H9 (cell line): ENCODE results near the gene KIAA1586. TPM values are rescaled to one million over a fixed set of nuclear protein-coding genes. Genes with fewer than 3 reads are reported as not detected.
A peak's percentile ranks its signal among the peaks of the same experiment; 100 is the strongest.
"Not testable (repeated sequence)": the region's sequence is repeated elsewhere in the genome, so short reads cannot be mapped to it uniquely, and the experiment has no call there.

Source experiments
- DNase-seq: peaks from one replicate; pipeline ENCODE4 v3.0.0-alpha.2; 2017
- H2AFZ ChIP-seq: one replicate; pipeline ENCODE4 v1.6.1; 2013; ENCODE audit warnings: mild to moderate bottlenecking, low read length, control low read depth, moderate library complexity
- H2AK5ac ChIP-seq: 2 replicates; pipeline ENCODE4 v1.6.1; 2013; ENCODE audit warnings: low read length, control low read depth, mixed read lengths; ENCODE audit not compliant: insufficient read length
- H2BK120ac ChIP-seq: one replicate; pipeline ENCODE4 v1.6.1; 2013; ENCODE audit warnings: low read depth, mild to moderate bottlenecking, low read length, control low read depth, inconsistent platforms; ENCODE audit not compliant: poor library complexity, severe bottlenecking
- H2BK12ac ChIP-seq: 2 replicates; pipeline ENCODE4 v1.6.1; 2013; ENCODE audit warnings: low read length, control low read depth, mixed read lengths, low read depth; ENCODE audit not compliant: insufficient read length
- H2BK15ac ChIP-seq: 2 replicates; pipeline ENCODE4 v1.6.1; 2013; ENCODE audit warnings: low read depth, low read length, control low read depth
- H2BK20ac ChIP-seq: one replicate; pipeline ENCODE4 v1.6.1; 2013; ENCODE audit warnings: low read depth, mild to moderate bottlenecking, low read length, control low read depth, inconsistent platforms; ENCODE audit not compliant: poor library complexity, severe bottlenecking
- H2BK5ac ChIP-seq: 2 replicates; pipeline ENCODE4 v1.6.1; 2013; ENCODE audit warnings: low read length, control low read depth, mixed read lengths; ENCODE audit not compliant: insufficient read length
- H3K14ac ChIP-seq: 2 replicates; pipeline ENCODE4 v1.6.1; 2013; ENCODE audit warnings: low read length, control low read depth; ENCODE audit not compliant: insufficient read depth
- H3K18ac ChIP-seq: 2 replicates; pipeline ENCODE4 v1.6.1; 2013; ENCODE audit warnings: low read depth, mild to moderate bottlenecking, mixed read lengths, low read length, control low read depth; ENCODE audit not compliant: insufficient read length
- H3K23ac ChIP-seq: 2 replicates; pipeline ENCODE4 v1.6.1; 2013; ENCODE audit warnings: low read length, control low read depth, mixed read lengths, low read depth; ENCODE audit not compliant: insufficient read length
- H3K23me2 ChIP-seq: 2 replicates; pipeline ENCODE4 v1.6.1; 2013; ENCODE audit warnings: low read depth, mild to moderate bottlenecking, mixed read lengths, low read length, control low read depth; ENCODE audit not compliant: insufficient read length, poor library complexity, severe bottlenecking
- H3K27ac ChIP-seq: 2 replicates; pipeline ENCODE4 v1.5.1; 2013; ENCODE audit warnings: low read length, control low read depth, mixed read lengths, low read depth; ENCODE audit not compliant: insufficient read length
- H3K27me3 ChIP-seq: 2 replicates; pipeline ENCODE4 v1.6.1; 2013; ENCODE audit warnings: low read length, control low read depth, inconsistent platforms; ENCODE audit not compliant: insufficient read depth
- H3K4ac ChIP-seq: 2 replicates; pipeline ENCODE4 v1.6.1; 2013; ENCODE audit warnings: low read depth, mild to moderate bottlenecking, control low read depth, inconsistent platforms, low read length, moderate library complexity
- H3K4me1 ChIP-seq: 2 replicates; pipeline ENCODE4 v1.6.1; 2013; ENCODE audit warnings: low read length, control low read depth, inconsistent platforms; ENCODE audit not compliant: insufficient read depth
- H3K4me2 ChIP-seq: 2 replicates; pipeline ENCODE4 v1.6.1; 2013; ENCODE audit warnings: low read length, control low read depth, mixed read lengths; ENCODE audit not compliant: insufficient read length, insufficient read depth
- H3K56ac ChIP-seq: 2 replicates; pipeline ENCODE4 v1.6.1; 2013; ENCODE audit warnings: low read depth, mild to moderate bottlenecking, mixed read lengths, low read length, control low read depth; ENCODE audit not compliant: insufficient read length
- H3K79me1 ChIP-seq: 2 replicates; pipeline ENCODE4 v1.6.1; 2013; ENCODE audit warnings: low read depth, mild to moderate bottlenecking, moderate library complexity, low read length, control low read depth, inconsistent platforms; ENCODE audit not compliant: insufficient read depth, poor library complexity, severe bottlenecking
- H3K79me2 ChIP-seq: 2 replicates; pipeline ENCODE4 v1.6.1; 2013; ENCODE audit warnings: low read length, control low read depth, inconsistent platforms; ENCODE audit not compliant: insufficient read depth
- H3K9ac ChIP-seq: 2 replicates; pipeline ENCODE4 v1.6.1; 2013; ENCODE audit warnings: low read length, control low read depth, mixed read lengths; ENCODE audit not compliant: insufficient read length; ENCODE audit errors: extremely low read depth
- H3K9me3 ChIP-seq: one replicate; pipeline ENCODE4 v1.6.1; 2013; ENCODE audit warnings: low read depth, low read length, inconsistent platforms; ENCODE audit not compliant: control insufficient read depth
- H3T11ph ChIP-seq: one replicate; pipeline ENCODE4 v1.6.1; 2013; ENCODE audit warnings: mild to moderate bottlenecking, low read length, control low read depth, inconsistent platforms
- H4K20me1 ChIP-seq: one replicate; pipeline ENCODE4 v1.6.1; 2013; ENCODE audit not compliant: control insufficient read depth, insufficient read length, insufficient read depth
- H4K5ac ChIP-seq: 2 replicates; pipeline ENCODE4 v1.6.1; 2013; ENCODE audit warnings: low read depth, mild to moderate bottlenecking, mixed read lengths, low read length, control low read depth; ENCODE audit not compliant: insufficient read length
- H4K8ac ChIP-seq: replicated peaks from 2 replicates; pipeline ENCODE4 v1.6.1; 2013; ENCODE audit warnings: low read length, control low read depth, mixed read lengths, low read depth; ENCODE audit not compliant: insufficient read length
- H4K91ac ChIP-seq: 2 replicates; pipeline ENCODE4 v1.6.1; 2013; ENCODE audit warnings: low read depth, mild to moderate bottlenecking, moderate library complexity, mixed read lengths, low read length, control low read depth; ENCODE audit not compliant: insufficient read length
- H3K27ac Mint-ChIP-seq, 3 experiments: 2 replicates in 2 of 3; 3 replicates in 1 of 3; pipeline ENCODE4 v1.8.0; 2020 to 2021; ENCODE audit warnings: mixed read lengths in 3 of 3, mild to moderate bottlenecking in 1 of 3, moderate library complexity in 1 of 3
- H3K27me3 Mint-ChIP-seq: 2 replicates; pipeline ENCODE4 v1.8.0; 2021; ENCODE audit warnings: low read depth, mild to moderate bottlenecking, moderate library complexity, mixed read lengths
- H3K36me3 Mint-ChIP-seq, 3 experiments: 2 replicates in 2 of 3; 3 replicates in 1 of 3; pipeline ENCODE4 v1.8.0; 2020 to 2021; ENCODE audit warnings: low read depth in 3 of 3, mixed read lengths in 3 of 3; ENCODE audit not compliant: insufficient read depth in 1 of 3
- H3K4me1 Mint-ChIP-seq, 2 experiments: 2 replicates each; pipeline ENCODE4 v1.8.0; 2020; ENCODE audit warnings: mixed read lengths in 2 of 2
- H3K4me3 Mint-ChIP-seq, 2 experiments: 2 replicates in 1 of 2; 3 replicates in 1 of 2; pipeline ENCODE4 v1.8.0; 2020 to 2021; ENCODE audit warnings: mild to moderate bottlenecking in 2 of 2, mixed read lengths in 2 of 2, moderate library complexity in 1 of 2
- H3K9me3 Mint-ChIP-seq, 2 experiments: 2 replicates in 1 of 2; 3 replicates in 1 of 2; pipeline ENCODE4 v1.8.0; 2020; ENCODE audit warnings: mild to moderate bottlenecking in 2 of 2, mixed read lengths in 2 of 2, moderate library complexity in 1 of 2
- WGBS: extraction: QIAGEN DNeasy Blood & Tissue Kit; methylation state at CpG from one replicate; pipeline ENCODE4 v1.1.7; 2013; ENCODE audit warnings: missing lambda C conversion rate, low lambda C conversion rate, mixed read lengths; ENCODE audit not compliant: insufficient read length; ENCODE audit errors: extremely low coverage; 5-methylcytosine and 5-hydroxymethylcytosine counted together
- long read RNA-seq: library from polyadenylated mRNA; unstranded; transcript quantifications from one replicate; pipeline ENCODE4 v2.0.0, GENCODE V29; 2020
- total RNA-seq: library from RNA; stranded (reverse); gene quantifications from 2 replicates; pipeline ENCODE4 v1.2.1, GENCODE V29; 2021

KIAA1586 gene
- total RNA-seq = 33.3 and 37.6 TPM in 2 replicates
- long read RNA-seq, transcript KIAA1586-203 (3 exons, 2,883 nt) = minor isoform, 8 of 151 reads
- long read RNA-seq, transcript KIAA1586-201 (4 exons, 2,933 nt) = major isoform, 130 of 151 reads
- long read RNA-seq, partial matches to known transcripts = 7 of 151 reads
- long read RNA-seq, other reads (novel, unspliced or antisense) = 6 of 151 reads

- not testable (repeated sequence) for H3K9me3 Mint-ChIP-seq, H4K20me1 ChIP-seq, H3K27me3 ChIP-seq, H3K27ac ChIP-seq, H3K56ac ChIP-seq, H3K23ac ChIP-seq, H4K91ac ChIP-seq, H2BK5ac ChIP-seq, H2BK20ac ChIP-seq, H3K79me1 ChIP-seq, H3K9me3 ChIP-seq, H2AFZ ChIP-seq, H2BK12ac ChIP-seq, H2BK120ac ChIP-seq, H3K4me1 ChIP-seq, H2BK15ac ChIP-seq, H4K5ac ChIP-seq, H3K23me2 ChIP-seq, H4K8ac ChIP-seq, H3K4ac ChIP-seq, H3K79me2 ChIP-seq, H2AK5ac ChIP-seq, H3T11ph ChIP-seq
- peak within 1 kb of the TSS; percentile 59 for H3K18ac ChIP-seq
- peak within 1 kb of the TSS; percentile 39 for H3K9ac ChIP-seq
- H3K27me3 Mint-ChIP-seq = peaks cover 13% of the 10 kb centered on the region
- peak within 1 kb of the TSS; percentile 88; the same call in 1 of the 2 replicates for H3K14ac ChIP-seq
- H3K36me3 Mint-ChIP-seq = peaks cover 12 to 35% (median 34%) of the 10 kb centered on the region in 3 experiments
- no CpG with 5 or more reads among the region's 78 CpGs for WGBS
- H3K4me1 Mint-ChIP-seq = peaks cover 16 to 18% of the 10 kb centered on the region in 2 experiments
- peak; percentile 88 for DNase-seq
- H3K4me2 ChIP-seq = peak within 1 kb of the TSS; percentile 54
- H3K27ac Mint-ChIP-seq = peak within 1 kb of the TSS in 2 of 3 experiments; percentile 73 to 94; a peak in 4 of 7 replicates
- H3K4me3 Mint-ChIP-seq = peak within 1 kb of the TSS; percentile 88 to 93
Observed at GRCh38 chr6:57046332-57047256, at the start of gene KIAA1586. Gene KIAA1586, plus strand, starts transcription at chr6:57046693. Its CDS starts 63 bp downstream, at chr6:57046756.
